Amniotic epithelial cell (primary cell): ENCODE data around the gene SEC22A.

ENCODE experiments used
- DNase-seq: peaks from one replicate; pipeline ENCODE4 v3.0.0-alpha.2; 2010; ENCODE audit warnings: low read depth

Gene SEC22A

DNA sequence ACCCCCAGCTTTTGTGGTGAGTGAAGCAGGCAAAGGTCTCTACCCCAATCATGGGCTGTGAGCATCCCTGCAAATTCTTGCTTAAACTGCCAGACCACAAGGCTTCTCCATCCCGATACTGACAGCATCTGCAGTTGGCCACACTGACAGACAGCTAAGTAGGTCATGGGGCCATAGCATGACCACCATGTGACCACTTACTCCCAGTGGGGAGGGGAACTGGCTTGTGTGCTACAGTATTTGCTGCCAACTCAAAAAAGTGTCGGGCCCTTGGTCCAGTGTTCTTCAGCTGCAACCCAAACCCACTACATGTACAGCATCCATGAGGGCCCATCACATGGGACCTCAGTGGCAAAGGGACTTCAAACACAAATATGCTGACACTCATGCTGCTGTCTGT, 103.4 kb downstream of the SEC22A start:
- no peak for DNase-seq

- DNase-seq: no peak
Measured at GRCh38 chr3:123307064-123307463, 105.3 kb downstream of the SEC22A start.

GRCh38 chr3:123310186-123310585, 108.4 kb downstream of the SEC22A start:
- DNase-seq: no peak

DNA sequence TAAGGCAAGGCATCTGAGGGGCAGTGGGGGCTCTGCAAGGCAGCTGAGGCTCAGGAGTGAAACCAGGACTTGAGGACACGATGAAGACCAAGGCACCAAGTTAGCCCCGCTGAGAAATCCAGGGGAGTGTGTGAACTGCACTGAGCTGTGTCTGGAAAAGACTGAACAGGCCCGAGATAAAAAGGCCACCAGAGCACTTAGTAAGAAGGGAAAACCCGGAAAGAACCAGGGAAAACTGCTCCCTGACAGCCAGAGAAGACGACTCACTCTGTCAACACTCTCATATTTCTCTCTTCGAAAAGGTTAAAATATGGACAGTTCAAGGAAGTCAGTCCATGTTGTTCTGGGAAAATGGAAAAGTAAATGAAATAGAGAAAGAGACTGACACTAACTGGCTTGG, 109.0 kb downstream of the SEC22A start:
- DNase-seq: no peak

DNA sequence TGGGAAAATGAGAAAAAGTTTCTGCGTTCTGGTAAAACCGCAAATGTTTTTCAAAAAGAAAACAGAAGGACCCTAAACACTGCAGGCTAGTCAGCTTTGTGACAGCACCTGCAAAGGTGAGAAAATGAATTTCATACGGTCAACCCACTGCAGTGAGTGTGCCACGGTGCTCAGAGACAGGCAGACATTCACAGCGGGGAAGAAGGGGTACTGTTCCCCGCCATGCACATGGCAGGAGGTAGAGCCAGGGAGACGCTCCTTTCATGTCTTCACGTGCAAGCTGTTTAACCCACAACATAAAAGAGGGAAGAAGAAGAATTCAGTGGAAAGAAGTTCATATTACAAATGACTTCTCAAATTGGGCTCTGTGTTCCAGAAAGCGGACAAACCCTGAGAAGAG, 109.5 kb downstream of the SEC22A start:
- DNase-seq: no peak

DNA sequence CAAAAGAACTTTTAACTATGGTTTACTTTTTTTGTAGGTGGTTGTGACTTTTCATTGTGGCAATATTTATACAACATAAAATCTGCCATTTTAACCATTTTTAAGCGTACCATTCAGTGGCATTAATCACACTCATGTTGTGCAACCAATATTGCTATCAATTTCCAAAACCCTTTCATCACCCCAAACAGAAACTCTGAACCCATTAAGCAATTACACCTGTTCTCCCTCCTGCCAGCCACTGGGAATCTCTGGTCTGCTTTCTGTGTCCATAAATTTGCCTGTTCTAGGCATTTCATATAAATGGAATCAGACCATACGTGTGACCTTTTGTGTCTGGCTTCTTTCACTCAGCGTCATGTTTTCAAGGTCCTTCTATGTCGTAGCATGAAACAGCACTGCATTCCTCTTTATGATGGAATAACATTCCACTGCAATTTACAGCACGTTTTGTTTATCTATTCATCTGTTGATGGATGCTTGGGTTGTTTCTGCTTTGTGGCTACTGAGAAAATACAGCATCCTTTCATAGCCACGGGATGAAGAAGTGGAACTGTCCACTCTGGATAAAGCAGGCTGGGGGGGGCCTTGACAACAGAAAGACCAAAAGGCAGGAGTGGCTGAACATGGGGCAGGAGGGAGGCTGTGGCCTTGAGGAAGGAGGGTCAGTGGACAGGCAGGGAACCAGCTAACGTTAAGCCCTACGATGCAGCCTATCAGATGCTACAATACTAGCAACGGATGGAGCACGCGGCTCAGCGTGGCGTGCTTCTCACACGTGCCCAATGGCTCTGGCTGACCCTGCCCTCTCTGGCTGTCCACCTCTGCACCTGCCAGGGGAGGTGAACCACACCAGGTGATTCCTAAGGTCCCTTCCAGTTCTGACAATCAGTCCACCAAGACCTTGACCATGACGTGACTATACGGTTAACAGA, 110.9 kb downstream of the SEC22A start:
- peak; percentile 73 for DNase-seq

DNA sequence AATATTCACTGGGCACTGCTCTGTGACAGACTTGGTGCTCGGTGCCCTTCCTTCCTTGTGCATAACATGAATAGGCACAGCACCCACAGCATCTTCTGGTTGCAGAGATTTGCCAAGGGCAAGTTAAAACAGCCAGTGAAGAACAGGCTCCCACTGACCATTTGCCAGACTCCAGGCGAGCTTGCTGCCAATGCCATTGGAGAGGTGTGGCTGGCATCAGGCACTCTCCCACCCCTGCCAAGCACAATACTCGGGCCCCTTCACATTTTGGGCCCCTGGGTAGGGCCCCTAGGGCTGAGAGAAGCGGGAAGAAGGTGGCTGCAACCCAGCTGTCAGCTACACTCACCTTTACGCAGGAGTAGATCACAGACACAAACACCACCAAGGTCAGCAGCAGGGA, 112.1 kb downstream of the SEC22A start:
- DNase-seq: no peak

DNA sequence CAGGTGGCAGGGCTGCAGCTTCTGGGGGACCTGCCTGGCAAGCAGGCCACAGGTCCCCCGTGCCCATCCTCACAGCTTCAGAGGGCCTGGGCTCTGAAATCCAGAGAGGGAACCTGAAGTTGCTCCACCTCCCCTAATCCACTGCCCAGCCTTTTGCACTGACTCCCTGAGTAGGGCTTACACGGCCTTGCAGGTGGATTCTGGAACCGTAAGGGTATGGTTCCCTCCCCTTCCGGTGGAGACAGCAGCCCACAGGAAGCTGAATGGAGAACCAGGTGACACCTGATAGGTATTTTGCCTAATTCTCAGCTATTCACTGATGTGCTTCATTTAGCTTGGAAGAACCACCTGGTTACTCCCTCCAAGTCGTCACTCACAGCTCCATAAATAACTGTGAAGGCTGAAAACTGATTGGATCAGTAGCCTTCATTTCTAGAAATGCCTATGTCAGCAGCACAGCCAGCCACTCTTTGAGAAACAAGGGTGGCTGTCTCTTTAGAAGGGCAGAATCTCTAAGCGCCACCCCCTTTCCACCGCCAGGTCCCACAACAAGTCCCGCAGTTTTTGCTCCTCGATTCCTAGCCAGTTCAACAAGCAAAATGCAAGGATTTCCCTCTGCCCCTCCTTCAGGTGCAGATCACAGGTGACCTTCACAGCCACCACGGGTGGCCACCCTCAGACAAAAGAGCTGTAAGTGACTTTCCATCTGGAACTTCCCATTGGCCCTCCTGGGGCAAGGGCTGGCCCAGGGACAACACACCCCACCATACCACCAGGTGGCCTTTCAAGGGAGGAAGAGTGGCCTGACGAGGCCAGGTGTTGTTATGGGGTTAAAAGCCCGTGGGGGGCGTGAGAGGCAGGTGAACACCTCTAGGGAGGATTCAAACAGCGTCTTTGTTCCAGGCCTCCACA, 112.9 kb downstream of the SEC22A start:
- DNase-seq: no peak

DNA sequence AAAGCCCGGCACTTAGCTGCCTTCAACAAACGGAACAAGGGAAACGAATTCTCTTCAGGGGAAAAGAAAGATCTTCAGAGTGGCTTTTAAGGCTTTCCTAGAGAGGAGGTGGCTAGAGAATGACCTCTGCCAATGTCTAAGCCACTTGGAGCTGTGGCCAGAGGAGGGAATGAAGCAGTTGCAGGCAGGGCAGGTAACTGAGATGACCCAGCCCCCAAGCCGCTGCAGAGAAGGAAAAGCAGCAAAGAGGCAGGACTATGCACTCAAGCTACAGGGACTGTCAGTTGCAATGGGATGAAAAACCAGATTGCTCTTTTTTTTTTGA, 113.5 kb downstream of the SEC22A start:
- DNase-seq: no peak

DNA sequence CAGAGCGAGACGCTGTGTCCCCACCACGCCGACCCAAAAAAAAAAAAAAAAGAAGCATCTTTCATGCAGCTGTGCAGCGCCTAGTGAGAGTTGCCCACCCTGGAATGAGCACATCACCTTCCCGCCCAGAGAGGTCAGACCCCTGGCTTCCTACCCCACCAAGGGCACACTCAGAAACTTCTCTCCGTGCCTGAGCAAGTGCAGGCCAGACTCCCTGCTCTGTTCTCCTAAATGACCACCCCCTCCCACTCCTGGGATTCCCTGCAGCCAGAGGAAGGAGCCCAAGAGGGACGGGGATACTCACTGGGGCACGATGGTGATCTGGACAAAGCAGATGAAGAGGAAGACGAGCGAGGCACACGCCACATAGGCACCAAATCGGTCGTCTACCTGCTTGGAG, 116.0 kb downstream of the SEC22A start:
- DNase-seq: no peak

GRCh38 chr3:123318374-123318773, 116.6 kb downstream of the SEC22A start:
- DNase-seq: no peak

DNA sequence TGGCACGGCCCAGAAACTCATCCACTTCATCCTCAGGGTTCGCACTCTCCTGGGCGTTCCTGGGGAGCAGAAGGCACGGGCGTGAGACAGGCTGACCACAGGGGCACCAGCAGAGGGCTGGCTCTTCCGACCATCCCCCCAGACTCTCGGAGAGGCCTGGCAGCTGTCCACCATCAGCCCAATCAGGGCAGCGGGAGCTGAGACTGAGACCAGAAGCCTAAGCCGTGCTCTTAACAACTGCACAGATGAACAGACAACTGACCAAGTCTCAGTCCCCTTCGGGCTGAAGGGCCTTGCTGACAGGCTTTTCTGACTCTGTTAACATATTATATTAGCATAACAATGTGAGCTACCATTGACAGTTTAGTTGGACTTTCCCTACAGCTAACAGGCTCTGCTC, 118.0 kb downstream of the SEC22A start:
- no peak for DNase-seq

GRCh38 chr3:123320221-123320620, 118.5 kb downstream of the SEC22A start:
- no peak for DNase-seq

- DNase-seq: no peak
Measured at GRCh38 chr3:123321806-123322205, 120.1 kb downstream of the SEC22A start.

- no peak for DNase-seq
Measured at GRCh38 chr3:123322866-123323265, 121.1 kb downstream of the SEC22A start.
